ENCODE results near the gene DLGAP1. TPM values are rescaled to one million over a fixed set of nuclear protein-coding genes. Genes with fewer than 3 reads are reported as not detected.
"Not testable (repeated sequence)": the region's sequence is repeated elsewhere in the genome, so short reads cannot be mapped to it uniquely, and the experiment has no call there.

The DLGAP1 gene
- total RNA-seq, 1 donor from 2014 or later, result 11.5 TPM

- no peak overlapping the region for H3K27ac Mint-ChIP-seq (ENCODE audit: unreplicated experiment)
- no peaks in the 10 kb centered on the region for H3K27me3 Mint-ChIP-seq (ENCODE audit: low read depth)
- peaks cover 1% of the 10 kb centered on the region for H3K9me3 Mint-ChIP-seq
- peaks cover 18% of the 10 kb centered on the region for H3K4me1 Mint-ChIP-seq
- TF ChIP-seq, protein P1, sequence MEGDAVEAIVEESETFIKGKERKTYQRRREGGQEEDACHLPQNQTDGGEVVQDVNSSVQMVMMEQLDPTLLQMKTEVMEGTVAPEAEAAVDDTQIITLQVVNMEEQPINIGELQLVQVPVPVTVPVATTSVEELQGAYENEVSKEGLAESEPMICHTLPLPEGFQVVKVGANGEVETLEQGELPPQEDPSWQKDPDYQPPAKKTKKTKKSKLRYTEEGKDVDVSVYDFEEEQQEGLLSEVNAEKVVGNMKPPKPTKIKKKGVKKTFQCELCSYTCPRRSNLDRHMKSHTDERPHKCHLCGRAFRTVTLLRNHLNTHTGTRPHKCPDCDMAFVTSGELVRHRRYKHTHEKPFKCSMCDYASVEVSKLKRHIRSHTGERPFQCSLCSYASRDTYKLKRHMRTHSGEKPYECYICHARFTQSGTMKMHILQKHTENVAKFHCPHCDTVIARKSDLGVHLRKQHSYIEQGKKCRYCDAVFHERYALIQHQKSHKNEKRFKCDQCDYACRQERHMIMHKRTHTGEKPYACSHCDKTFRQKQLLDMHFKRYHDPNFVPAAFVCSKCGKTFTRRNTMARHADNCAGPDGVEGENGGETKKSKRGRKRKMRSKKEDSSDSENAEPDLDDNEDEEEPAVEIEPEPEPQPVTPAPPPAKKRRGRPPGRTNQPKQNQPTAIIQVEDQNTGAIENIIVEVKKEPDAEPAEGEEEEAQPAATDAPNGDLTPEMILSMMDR (conservative IDR thresholded peaks at IDR 0.05), result peak; percentile 80
- peaks cover 6% of the 10 kb centered on the region for H3K36me3 Mint-ChIP-seq (ENCODE audit: low read depth)
- DNase-seq (ENCODE audit: low read depth, low spot score), result peak; percentile 56
- H3K4me3 Mint-ChIP-seq, result no peak overlapping the region
Measured at GRCh38 chr18:3703732-3704176, 751.4 kb downstream of the DLGAP1 start.

DNA sequence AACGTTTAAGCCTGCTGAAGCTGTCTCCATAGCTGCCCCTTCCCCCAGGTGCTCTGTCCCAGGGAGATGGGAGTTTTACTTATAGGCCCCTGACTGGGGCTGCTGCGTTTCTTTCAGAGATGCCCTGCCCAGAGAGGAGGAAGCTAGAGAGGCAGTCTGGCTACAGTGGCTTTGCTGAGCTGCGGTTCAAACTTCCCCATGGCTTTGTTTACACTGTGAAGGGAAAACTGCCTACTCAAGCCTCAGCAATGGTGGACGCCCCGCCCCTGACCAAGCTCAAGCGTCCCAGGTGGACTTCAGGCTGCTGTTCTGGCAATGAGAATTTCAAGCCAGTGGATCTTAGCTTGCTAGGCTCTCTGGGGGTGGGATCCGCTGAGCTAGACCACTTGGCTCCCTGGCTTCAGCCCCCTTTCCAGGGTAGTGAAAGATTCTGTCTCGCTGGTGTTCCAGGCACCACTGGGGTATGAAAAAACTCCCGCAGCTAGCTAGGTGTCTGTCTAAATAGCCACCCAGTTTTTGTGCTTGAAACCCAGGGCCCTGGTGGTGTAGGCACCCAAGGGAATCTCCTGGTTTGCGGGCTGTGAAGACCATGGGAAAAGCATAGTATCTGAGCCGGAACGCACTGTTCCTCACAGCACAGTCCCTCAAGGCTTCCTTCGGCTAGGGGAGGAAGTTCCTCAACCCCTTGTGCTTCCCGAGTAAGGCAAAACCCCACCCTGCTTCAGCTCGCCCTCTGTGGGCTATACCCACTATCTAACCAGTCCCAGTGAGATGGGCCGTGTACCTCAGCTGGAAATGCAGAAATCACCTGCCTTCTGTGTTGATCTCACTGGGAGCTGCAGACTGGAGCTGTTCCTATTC is 755.2 kb downstream of the DLGAP1 start:
- not testable (repeated sequence) for H3K27me3 Mint-ChIP-seq (ENCODE audit: low read depth); H3K27ac Mint-ChIP-seq (ENCODE audit: unreplicated experiment); DNase-seq (ENCODE audit: low read depth, low spot score); H3K4me3 Mint-ChIP-seq
- peaks cover 16% of the 10 kb centered on the region for H3K9me3 Mint-ChIP-seq
- H3K4me1 Mint-ChIP-seq, result peaks cover 17% of the 10 kb centered on the region
- H3K36me3 Mint-ChIP-seq (ENCODE audit: low read depth), result peaks cover 21% of the 10 kb centered on the region

DNA sequence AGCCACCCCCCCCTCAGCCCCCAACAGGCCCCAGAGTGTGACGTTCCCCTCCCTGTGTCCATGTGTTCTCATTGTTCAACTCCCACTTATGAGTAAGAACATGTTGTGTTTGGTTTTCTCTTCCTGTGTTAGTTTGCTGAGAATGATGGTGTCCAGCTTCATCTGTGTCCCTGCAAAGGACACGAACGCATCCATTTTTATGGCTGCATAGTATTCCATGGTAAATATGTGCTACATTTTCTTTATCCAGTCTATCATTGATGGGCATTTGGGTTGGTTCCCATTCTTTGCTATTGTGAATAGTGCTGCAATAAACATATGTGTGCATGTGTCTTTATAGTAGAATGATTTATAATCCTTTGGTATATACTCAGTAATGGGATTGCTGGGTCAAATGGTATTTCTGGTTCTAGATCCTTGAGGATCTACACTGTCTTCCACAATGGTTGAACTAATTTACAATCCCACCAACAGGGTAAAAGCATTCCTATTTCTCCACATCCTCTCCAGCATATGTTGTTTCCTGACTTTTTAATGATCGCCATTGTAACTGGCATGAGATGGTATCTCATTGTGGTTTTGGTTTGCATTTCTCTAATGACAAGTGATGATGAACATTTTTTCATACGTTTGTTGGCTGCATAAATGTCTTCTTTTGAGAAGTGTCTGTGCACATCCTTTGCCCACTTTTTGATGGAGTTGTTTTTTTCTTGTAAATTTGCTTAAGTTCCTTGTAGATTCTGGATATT is 760.9 kb downstream of the DLGAP1 start:
- H3K4me1 Mint-ChIP-seq; H3K4me3 Mint-ChIP-seq; H3K27ac Mint-ChIP-seq (ENCODE audit: unreplicated experiment); DNase-seq (ENCODE audit: low read depth, low spot score); H3K27me3 Mint-ChIP-seq (ENCODE audit: low read depth): not testable (repeated sequence)
- peaks cover 18% of the 10 kb centered on the region for H3K36me3 Mint-ChIP-seq (ENCODE audit: low read depth)
- peaks cover 18% of the 10 kb centered on the region for H3K9me3 Mint-ChIP-seq

DNA sequence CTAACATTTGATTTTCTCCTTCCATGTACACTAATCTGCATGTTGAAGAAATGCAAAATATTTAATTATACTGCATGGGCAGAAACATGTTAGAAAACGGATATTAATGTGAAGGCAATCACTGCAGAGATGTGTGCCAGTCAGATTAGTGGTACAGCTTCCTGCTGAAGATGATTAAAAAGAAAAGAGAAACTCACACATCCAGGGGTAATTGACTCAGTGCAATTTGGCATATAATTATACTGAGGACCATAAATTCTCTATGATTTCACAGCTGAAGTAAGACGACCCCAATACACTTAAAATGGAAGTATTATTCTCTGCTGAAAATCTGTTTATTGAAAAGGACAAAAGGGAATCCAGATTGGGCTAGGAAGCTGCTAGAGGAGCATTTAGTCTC is 761.7 kb downstream of the DLGAP1 start:
- peaks cover 10% of the 10 kb centered on the region for H3K4me1 Mint-ChIP-seq
- no peak for DNase-seq (ENCODE audit: low read depth, low spot score)
- TF ChIP-seq, protein P1 (conservative IDR thresholded peaks at IDR 0.05), result no peak
- H3K4me3 Mint-ChIP-seq, result no peak overlapping the region
- no peaks in the 10 kb centered on the region for H3K27me3 Mint-ChIP-seq (ENCODE audit: low read depth)
- no peak overlapping the region for H3K27ac Mint-ChIP-seq (ENCODE audit: unreplicated experiment)
- peaks cover 12% of the 10 kb centered on the region for H3K36me3 Mint-ChIP-seq (ENCODE audit: low read depth)
- peaks cover 16% of the 10 kb centered on the region for H3K9me3 Mint-ChIP-seq

DNA sequence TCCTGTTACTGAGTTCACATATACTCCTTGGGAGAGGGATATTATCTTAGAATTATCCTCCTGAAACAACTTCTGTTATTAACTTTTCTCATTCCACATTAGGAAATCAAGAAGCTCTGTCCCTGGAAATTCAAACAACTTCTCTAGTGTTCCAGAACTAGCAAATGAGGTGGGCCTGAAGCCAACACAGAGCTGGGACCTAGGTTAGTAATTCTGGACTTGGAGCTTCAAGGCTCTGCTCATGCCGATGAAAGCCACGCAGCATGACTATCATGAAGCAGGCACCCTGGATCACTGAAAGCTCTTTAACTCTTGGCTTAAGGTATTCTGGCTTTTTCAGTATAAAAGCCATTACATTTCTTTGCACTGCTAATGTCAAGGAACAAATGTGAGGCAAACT is 762.4 kb downstream of the DLGAP1 start:
- no peak overlapping the region for H3K4me3 Mint-ChIP-seq
- H3K36me3 Mint-ChIP-seq (ENCODE audit: low read depth), result peaks cover 8% of the 10 kb centered on the region
- peaks cover 13% of the 10 kb centered on the region for H3K4me1 Mint-ChIP-seq
- DNase-seq (ENCODE audit: low read depth, low spot score), result no peak
- H3K9me3 Mint-ChIP-seq, result peaks cover 13% of the 10 kb centered on the region
- no peaks in the 10 kb centered on the region for H3K27me3 Mint-ChIP-seq (ENCODE audit: low read depth)
- TF ChIP-seq, protein P1 (conservative IDR thresholded peaks at IDR 0.05), result no peak
- H3K27ac Mint-ChIP-seq (ENCODE audit: unreplicated experiment), result no peak overlapping the region

DNA sequence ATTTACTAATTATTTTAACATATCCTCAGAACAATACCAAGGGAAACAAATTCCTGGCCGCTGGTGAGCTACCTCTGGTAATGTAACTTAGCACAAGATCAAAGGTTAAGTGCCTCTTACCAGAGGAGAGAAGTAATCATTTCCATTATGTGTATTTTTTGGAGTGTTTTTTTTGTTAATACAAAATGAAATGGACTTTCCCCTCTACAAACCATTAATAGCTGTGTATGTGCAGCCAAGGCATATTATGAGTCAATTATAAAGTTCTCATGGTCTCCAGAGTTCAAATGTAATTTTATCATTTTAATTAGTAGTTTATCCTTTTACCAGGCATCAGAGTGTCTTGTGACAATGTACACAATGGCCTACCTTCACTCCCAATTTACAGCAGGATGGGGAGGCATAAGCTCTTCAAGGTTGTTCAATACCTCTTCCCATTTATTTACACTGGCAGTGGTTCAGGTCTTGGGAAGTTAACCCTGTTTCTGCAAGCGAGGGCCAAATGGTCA is 762.9 kb downstream of the DLGAP1 start:
- H3K4me1 Mint-ChIP-seq, result peaks cover 13% of the 10 kb centered on the region
- DNase-seq (ENCODE audit: low read depth, low spot score), result no peak
- TF ChIP-seq, protein P1 (conservative IDR thresholded peaks at IDR 0.05), result no peak
- H3K36me3 Mint-ChIP-seq (ENCODE audit: low read depth), result peaks cover 5% of the 10 kb centered on the region
- H3K4me3 Mint-ChIP-seq, result no peak overlapping the region
- peaks cover 13% of the 10 kb centered on the region for H3K9me3 Mint-ChIP-seq
- no peak overlapping the region for H3K27ac Mint-ChIP-seq (ENCODE audit: unreplicated experiment)
- no peaks in the 10 kb centered on the region for H3K27me3 Mint-ChIP-seq (ENCODE audit: low read depth)
